HG03558 (cell line): ENCODE measurements around the gene B4GAT1.

Source experiments
- ATAC-seq: cut with Tn5 transposase; IDR thresholded peaks from one replicate; pipeline ENCODE4 v1.9.1; 2021; ENCODE audit warnings: moderate number of reproducible peaks; ENCODE audit not compliant: unreplicated experiment; ENCODE audit errors: extremely low read depth

B4GAT1 gene

GRCh38 chr11:66338276-66339161 is 8.9 kb downstream of the B4GAT1 start:
- ATAC-seq = no peak

GRCh38 chr11:66337103-66337899 is 10.1 kb downstream of the B4GAT1 start:
- no peak for ATAC-seq

GRCh38 chr11:66336234-66337102 is 11.0 kb downstream of the B4GAT1 start, which contains the start of gene RIN1:
Gene RIN1 (minus strand): TSS chr11:66336434. CDS start chr11:66336402, 32 bp downstream.
- no peak for ATAC-seq

GRCh38 chr11:66335531-66336233 is 11.7 kb downstream of the B4GAT1 start:
- no peak for ATAC-seq

- no peak for ATAC-seq
Measured at GRCh38 chr11:66334605-66335442, 12.6 kb downstream of the B4GAT1 start.

- no peak for ATAC-seq
Measured at GRCh38 chr11:66333896-66334604, 13.4 kb downstream of the B4GAT1 start.

- no peak for ATAC-seq
Measured at GRCh38 chr11:66333220-66333877, 14.1 kb downstream of the B4GAT1 start.

- ATAC-seq = no peak
Measured at GRCh38 chr11:66332371-66333219, 14.8 kb downstream of the B4GAT1 start.

GRCh38 chr11:66331542-66332370 is 15.7 kb downstream of the B4GAT1 start:
- no peak for ATAC-seq

GRCh38 chr11:66330931-66331330 is 16.5 kb downstream of the B4GAT1 start:
- no peak for ATAC-seq

- no peak for ATAC-seq
Measured at GRCh38 chr11:66329165-66329673, 18.2 kb downstream of the B4GAT1 start.

- ATAC-seq = no peak
Measured at GRCh38 chr11:66328302-66329144, 18.9 kb downstream of the B4GAT1 start.

GRCh38 chr11:66328031-66328301 is 19.5 kb downstream of the B4GAT1 start:
- ATAC-seq = no peak

GRCh38 chr11:66327171-66328030 is 20.0 kb downstream of the B4GAT1 start:
- no peak for ATAC-seq
